ENCODE measurements around the gene JOSD2.

The JOSD2 gene

GRCh38 chr19:50555450-50556281 is 44.7 kb upstream of the JOSD2 start:
- DNase-seq (ENCODE audit: low read depth, low spot score): no peak
- no peak for TF ChIP-seq CTCF (IDR thresholded peaks at IDR 0.05; ENCODE audit: low read depth, low read length)
- H3K4me3 ChIP-seq (ENCODE audit: low read depth, low read length): no peak overlapping the region
- in situ Hi-C loops (cut with HindIII; ENCODE audit: low sequenced_read_pairs): no loop called here

- in situ Hi-C loops (cut with HindIII; ENCODE audit: low sequenced_read_pairs): no loop called here
- H3K4me3 ChIP-seq (ENCODE audit: low read depth, low read length): no peak overlapping the region
- DNase-seq (ENCODE audit: low read depth, low spot score): no peak
- TF ChIP-seq CTCF (IDR thresholded peaks at IDR 0.05; ENCODE audit: low read depth, low read length): no peak
Observed at GRCh38 chr19:50555033-50555432, 44.0 kb upstream of the JOSD2 start.

GRCh38 chr19:50554212-50554611 is 43.2 kb upstream of the JOSD2 start:
- TF ChIP-seq CTCF (IDR thresholded peaks at IDR 0.05; ENCODE audit: low read depth, low read length): no peak
- no peak for DNase-seq (ENCODE audit: low read depth, low spot score)
- in situ Hi-C loops (cut with HindIII; ENCODE audit: low sequenced_read_pairs): no loop called here
- H3K4me3 ChIP-seq (ENCODE audit: low read depth, low read length): no peak overlapping the region

GRCh38 chr19:50553134-50553703 is 42.2 kb upstream of the JOSD2 start:
- in situ Hi-C loops (cut with HindIII; ENCODE audit: low sequenced_read_pairs): no loop called here
- TF ChIP-seq CTCF (IDR thresholded peaks at IDR 0.05; ENCODE audit: low read depth, low read length): no peak
- no peak for DNase-seq (ENCODE audit: low read depth, low spot score)
- no peak overlapping the region for H3K4me3 ChIP-seq (ENCODE audit: low read depth, low read length)

GRCh38 chr19:50552540-50552939 is 41.5 kb upstream of the JOSD2 start:
- TF ChIP-seq CTCF (IDR thresholded peaks at IDR 0.05; ENCODE audit: low read depth, low read length): no peak
- no peak for DNase-seq (ENCODE audit: low read depth, low spot score)
- in situ Hi-C loops (cut with HindIII; ENCODE audit: low sequenced_read_pairs): no loop called here
- no peak overlapping the region for H3K4me3 ChIP-seq (ENCODE audit: low read depth, low read length)

- in situ Hi-C loops (cut with HindIII; ENCODE audit: low sequenced_read_pairs): no loop called here
- H3K4me3 ChIP-seq (ENCODE audit: low read depth, low read length): no peak overlapping the region
- no peak for DNase-seq (ENCODE audit: low read depth, low spot score)
- no peak for TF ChIP-seq CTCF (IDR thresholded peaks at IDR 0.05; ENCODE audit: low read depth, low read length)
Observed at GRCh38 chr19:50551715-50552187, 40.8 kb upstream of the JOSD2 start.

All from astrocyte of the spinal cord (primary cell).